22Rv1 (cell line): ENCODE data around the gene CHRNB1.

ENCODE experiments used
- H3K27ac ChIP-seq: fragments of 450-650 bp; 2 replicates; pipeline ENCODE4 v1.5.1; 2017
- CTCF ChIP-seq: fragments of 450-650 bp; IDR thresholded peaks from 2 replicates; pipeline ENCODE4 v1.5.1; 2017; ENCODE audit warnings: mild to moderate bottlenecking
- ZFX ChIP-seq: fragments of 450-650 bp; IDR thresholded peaks from 2 replicates; pipeline ENCODE4 v1.6.1; 2017; ENCODE audit warnings: antibody characterized with exemption, borderline replicate concordance

Gene CHRNB1

GRCh38 chr17:7416323-7416722 lies 28.5 kb upstream of the CHRNB1 start:
- TF ChIP-seq ZFX (no peak), CTCF (no peak)
- H3K27ac ChIP-seq = no peak overlapping the region

GRCh38 chr17:7417056-7417655 lies 27.7 kb upstream of the CHRNB1 start:
- TF ChIP-seq CTCF = no peak
- H3K27ac ChIP-seq = no peak overlapping the region

- H3K27ac ChIP-seq = no peak overlapping the region
- TF ChIP-seq ZFX = no peak
- no peak for TF ChIP-seq CTCF
Observed at GRCh38 chr17:7418472-7419152, 26.2 kb upstream of the CHRNB1 start.

GRCh38 chr17:7419819-7420610 lies 24.8 kb upstream of the CHRNB1 start, which contains the start of gene SPEM1:
TSS of gene SPEM1 (plus strand) at chr17:7420324. CDS start at chr17:7420385, 61 bp downstream.
- H3K27ac ChIP-seq = no peak within 1 kb of the TSS
- TF ChIP-seq ZFX (no peak), CTCF (no peak)

- no peak for TF ChIP-seq ZFX
- no peak for TF ChIP-seq CTCF
- H3K27ac ChIP-seq = no peak overlapping the region
Observed at GRCh38 chr17:7421186-7421585, 23.7 kb upstream of the CHRNB1 start.

GRCh38 chr17:7423679-7424078 lies 21.2 kb upstream of the CHRNB1 start:
- no peak overlapping the region for H3K27ac ChIP-seq
- TF ChIP-seq ZFX = no peak
- TF ChIP-seq CTCF = no peak

GRCh38 chr17:7425316-7425715 lies 19.5 kb upstream of the CHRNB1 start, which contains the start of gene SPEM2:
TSS of gene SPEM2 (plus strand) at chr17:7425616. CDS start at chr17:7425689, 73 bp downstream.
- no peak for TF ChIP-seq CTCF
- TF ChIP-seq ZFX = no peak
- no peak within 1 kb of the TSS for H3K27ac ChIP-seq
